SH-SY5Y (cell line): ENCODE measurements around the gene MYO1C.

Experiments used
- GATA2 ChIP-seq: IDR thresholded peaks from 2 replicates; pipeline ENCODE4 v1.6.1; 2011; ENCODE audit warnings: mild to moderate bottlenecking, low read depth, low read length
- GATA3 ChIP-seq: IDR thresholded peaks from 2 replicates; pipeline ENCODE4 v1.6.1; 2011; ENCODE audit warnings: low read depth, mild to moderate bottlenecking, low read length, moderate library complexity

- TF ChIP-seq GATA3 (no peak), GATA2 (no peak)
Measured at GRCh38 chr17:1539811-1540210, 47.3 kb upstream of the MYO1C start.
